ENCODE data around the gene ATP1A3.
"Not testable (repeated sequence)": the region's sequence is repeated elsewhere in the genome, so short reads cannot be mapped to it uniquely, and the experiment has no call there.

Gene ATP1A3

GRCh38 chr19:41951686-41952172 lies 42.3 kb downstream of the ATP1A3 start:
- H3K9me3 Mint-ChIP-seq = no peaks in the 10 kb centered on the region
- H3K4me3 Mint-ChIP-seq = peak overlapping the region; percentile 70 to 82
- DNase-seq (peak; percentile 83 to 87), ATAC-seq (peak; percentile 89)
- H3K27me3 Mint-ChIP-seq = no peaks in the 10 kb centered on the region
- H3K4me1 Mint-ChIP-seq = peaks cover 56% of the 10 kb centered on the region
- H3K27ac Mint-ChIP-seq = peak overlapping the region; percentile 90 to 92

- no peaks in the 10 kb centered on the region for H3K9me3 Mint-ChIP-seq
- H3K27me3 Mint-ChIP-seq = peaks cover 11% of the 10 kb centered on the region
- H3K27ac Mint-ChIP-seq = peak overlapping the region; percentile 20 to 81
- DNase-seq (no peak), ATAC-seq (no peak)
- peak overlapping the region; percentile 10 to 36 for H3K4me3 Mint-ChIP-seq
- peaks cover 81% of the 10 kb centered on the region for H3K4me1 Mint-ChIP-seq
Measured at GRCh38 chr19:41947091-41947490, 46.9 kb downstream of the ATP1A3 start.

- ATAC-seq (peak; percentile 98), DNase-seq (peak; percentile 89 to 93)
- Mint-ChIP-seq H3K4me1 (peaks cover 77% of the 10 kb centered on the region), H3K9me3 (no peaks in the 10 kb centered on the region), H3K27ac (peak overlapping the region; percentile 90 to 98), H3K27me3 (peaks cover 11% of the 10 kb centered on the region), H3K4me3 (peak overlapping the region; percentile 69 to 73)
Measured at GRCh38 chr19:41945135-41945766, 48.8 kb downstream of the ATP1A3 start.

- Mint-ChIP-seq H3K9me3 (no peaks in the 10 kb centered on the region), H3K4me1 (peaks cover 77% of the 10 kb centered on the region), H3K4me3 (peak overlapping the region; percentile 69 to 73), H3K27me3 (peaks cover 11% of the 10 kb centered on the region), H3K27ac (peak overlapping the region; percentile 34 to 69)
- DNase-seq = no peak
- ATAC-seq = no peak
Measured at GRCh38 chr19:41944336-41944735, 49.7 kb downstream of the ATP1A3 start.

- Mint-ChIP-seq H3K4me1 (peaks cover 65% of the 10 kb centered on the region), H3K27ac (peak overlapping the region in 1 of 2 donors; percentile 57), H3K9me3 (no peaks in the 10 kb centered on the region), H3K4me3 (peak overlapping the region; percentile 83 to 91), H3K27me3 (peaks cover 14% of the 10 kb centered on the region)
- ATAC-seq (no peak), DNase-seq (no peak)
Measured at GRCh38 chr19:41941410-41942202, 52.4 kb downstream of the ATP1A3 start.

DNA sequence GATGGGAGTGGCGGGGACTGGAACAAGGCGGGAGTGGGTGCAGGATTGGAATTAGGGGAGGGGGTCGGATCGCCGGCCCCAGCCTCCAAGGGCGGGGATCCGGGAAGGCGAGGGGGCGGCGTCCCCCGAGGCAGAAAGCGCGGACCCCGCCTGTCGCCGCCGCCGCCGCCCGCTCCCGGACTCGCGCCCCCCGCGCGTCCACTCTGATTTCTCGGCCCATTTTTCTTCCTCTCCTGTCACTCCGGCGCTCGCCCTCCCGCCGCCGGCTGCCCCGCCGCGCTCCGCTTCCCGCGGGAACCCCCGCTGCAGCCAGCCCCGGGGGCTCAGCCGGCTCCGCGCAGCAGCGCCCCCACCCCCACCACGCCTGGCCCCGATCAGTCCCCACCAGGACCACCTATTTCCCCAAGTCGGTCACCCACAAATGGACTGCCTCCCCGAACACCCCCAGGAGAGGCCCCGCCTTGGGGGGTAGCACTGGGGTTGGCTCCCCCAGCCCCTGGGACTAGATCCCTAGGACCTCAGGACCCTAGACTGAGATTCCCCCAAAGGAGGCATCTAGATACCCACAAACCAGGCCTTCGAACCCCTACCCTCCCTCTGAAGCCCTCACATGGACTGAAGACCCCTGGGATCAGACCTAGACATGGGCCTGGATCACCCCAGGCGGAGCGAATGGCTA lies 53.2 kb downstream of the ATP1A3 start:
- Mint-ChIP-seq H3K4me1 (peaks cover 63% of the 10 kb centered on the region), H3K9me3 (no peaks in the 10 kb centered on the region), H3K4me3 (peak overlapping the region; percentile 91), H3K27ac (peak overlapping the region; percentile 97 to 98), H3K27me3 (peaks cover 19% of the 10 kb centered on the region)
- DNase-seq = no peak
- no peak for ATAC-seq

GRCh38 chr19:41939861-41940730 lies 53.9 kb downstream of the ATP1A3 start:
- Mint-ChIP-seq H3K4me3 (peak overlapping the region; percentile 91), H3K9me3 (no peaks in the 10 kb centered on the region), H3K27me3 (peaks cover 27% of the 10 kb centered on the region), H3K27ac (peak overlapping the region; percentile 97 to 98), H3K4me1 (peaks cover 62% of the 10 kb centered on the region)
- DNase-seq = peak in 1 of 2 donors; percentile 59
- ATAC-seq = peak; percentile 60

- H3K4me1 Mint-ChIP-seq = peaks cover 62% of the 10 kb centered on the region
- peaks cover 29% of the 10 kb centered on the region for H3K27me3 Mint-ChIP-seq
- not testable (repeated sequence) for H3K4me3 Mint-ChIP-seq, H3K9me3 Mint-ChIP-seq, DNase-seq, H3K27ac Mint-ChIP-seq, ATAC-seq
Measured at GRCh38 chr19:41939209-41939608, 54.8 kb downstream of the ATP1A3 start.

DNA sequence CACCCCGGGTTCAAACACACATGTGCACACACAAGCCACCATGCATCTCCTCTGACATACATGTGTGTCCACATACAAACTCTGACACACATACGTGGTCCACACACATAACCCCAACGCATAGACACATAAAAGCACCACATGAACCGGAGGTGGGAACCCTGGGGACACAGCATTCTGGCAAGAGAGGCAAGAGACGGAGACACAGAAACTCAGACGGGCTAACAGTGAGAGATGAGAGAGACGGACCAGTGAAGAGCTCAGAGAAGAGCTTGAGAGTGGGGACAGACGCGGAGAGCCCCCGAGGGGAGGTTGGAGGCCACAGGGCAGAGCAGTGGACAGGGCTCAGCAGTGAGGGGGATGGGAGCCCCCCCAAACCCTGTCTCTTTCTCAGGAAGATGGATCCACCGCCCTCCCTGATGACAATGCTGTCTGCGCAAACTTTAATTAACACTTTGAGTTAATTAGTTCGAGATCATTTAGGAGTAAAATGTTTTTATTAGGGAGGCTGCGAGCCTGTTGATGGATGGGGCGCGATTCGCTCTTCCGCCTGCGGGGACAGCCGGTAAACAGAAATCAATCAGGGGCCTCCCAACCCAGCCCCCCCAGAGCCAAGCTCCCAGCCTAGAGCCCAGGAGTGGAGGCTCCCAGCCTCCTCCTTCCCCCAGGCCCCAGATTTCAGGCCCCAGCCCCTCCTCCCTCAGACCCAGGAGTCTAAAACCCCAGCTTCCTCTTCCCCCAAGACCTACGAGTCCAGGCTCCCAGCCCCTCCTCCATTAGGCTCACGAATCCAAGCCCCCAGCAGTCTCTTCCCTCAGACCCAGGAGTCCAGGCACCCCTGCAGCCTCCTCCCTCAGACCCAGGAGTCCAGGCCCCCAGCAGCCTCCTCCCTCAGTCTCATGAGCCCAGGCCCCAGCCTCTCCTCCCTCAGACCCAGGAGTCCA lies 56.2 kb downstream of the ATP1A3 start:
- Mint-ChIP-seq H3K27ac (peak overlapping the region in 1 of 2 donors; percentile 14), H3K27me3 (peaks cover 22% of the 10 kb centered on the region), H3K4me1 (peaks cover 65% of the 10 kb centered on the region), H3K4me3 (peak overlapping the region in 1 of 2 donors; percentile 5), H3K9me3 (no peaks in the 10 kb centered on the region)
- no peak for DNase-seq
- no peak for ATAC-seq

DNA sequence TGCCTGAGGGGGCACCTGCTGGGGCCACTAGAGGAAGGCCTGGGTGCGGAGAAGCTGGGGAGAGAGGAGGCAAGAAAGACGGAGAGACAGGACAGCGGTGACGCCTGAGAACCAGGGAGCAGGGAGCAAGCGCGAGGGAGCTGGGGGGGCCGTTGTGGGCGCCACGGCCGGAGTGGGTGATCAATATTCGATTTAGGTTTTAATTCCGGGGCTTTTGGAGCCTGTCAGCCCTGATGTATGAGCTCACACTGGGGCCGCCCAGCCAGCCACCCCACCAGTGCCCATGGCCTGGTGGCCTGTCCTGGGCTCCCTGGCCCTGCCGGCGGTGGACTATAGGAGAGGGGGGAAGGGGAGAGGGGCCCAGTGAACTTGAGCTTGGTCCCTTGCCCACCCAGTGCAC lies 57.1 kb downstream of the ATP1A3 start:
- Mint-ChIP-seq H3K4me3 (peak overlapping the region in 1 of 2 donors; percentile 14), H3K27ac (no peak overlapping the region), H3K9me3 (no peaks in the 10 kb centered on the region), H3K27me3 (peaks cover 18% of the 10 kb centered on the region), H3K4me1 (peaks cover 66% of the 10 kb centered on the region)
- ATAC-seq (no peak), DNase-seq (no peak)

DNA sequence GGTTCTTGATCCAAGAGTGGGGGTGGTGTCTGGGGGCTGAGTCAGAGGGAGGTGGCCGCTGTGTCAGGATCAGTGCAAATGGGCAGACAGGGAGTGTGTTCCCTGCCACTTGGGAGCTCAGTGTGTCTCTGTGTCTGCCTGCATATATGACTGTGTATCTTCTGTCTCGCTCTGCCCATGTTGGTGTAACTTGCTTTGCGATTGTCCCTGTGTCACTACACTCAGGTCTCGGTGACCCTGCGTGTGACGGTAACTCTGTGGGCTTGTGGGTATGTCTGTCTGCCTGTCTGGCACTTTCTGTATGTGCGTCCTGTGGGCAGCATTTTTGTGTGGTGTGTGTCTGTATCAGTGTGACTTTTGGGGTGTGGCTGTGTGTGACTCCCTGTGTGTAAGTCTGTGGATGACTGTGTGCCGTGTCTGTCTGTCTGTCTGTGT lies 57.6 kb downstream of the ATP1A3 start:
- Mint-ChIP-seq H3K27me3 (peaks cover 18% of the 10 kb centered on the region), H3K4me3 (peak overlapping the region; percentile 1 to 14), H3K4me1 (peaks cover 62% of the 10 kb centered on the region), H3K9me3 (no peaks in the 10 kb centered on the region), H3K27ac (no peak overlapping the region)
- DNase-seq = no peak
- peak; percentile 45 for ATAC-seq

DNA sequence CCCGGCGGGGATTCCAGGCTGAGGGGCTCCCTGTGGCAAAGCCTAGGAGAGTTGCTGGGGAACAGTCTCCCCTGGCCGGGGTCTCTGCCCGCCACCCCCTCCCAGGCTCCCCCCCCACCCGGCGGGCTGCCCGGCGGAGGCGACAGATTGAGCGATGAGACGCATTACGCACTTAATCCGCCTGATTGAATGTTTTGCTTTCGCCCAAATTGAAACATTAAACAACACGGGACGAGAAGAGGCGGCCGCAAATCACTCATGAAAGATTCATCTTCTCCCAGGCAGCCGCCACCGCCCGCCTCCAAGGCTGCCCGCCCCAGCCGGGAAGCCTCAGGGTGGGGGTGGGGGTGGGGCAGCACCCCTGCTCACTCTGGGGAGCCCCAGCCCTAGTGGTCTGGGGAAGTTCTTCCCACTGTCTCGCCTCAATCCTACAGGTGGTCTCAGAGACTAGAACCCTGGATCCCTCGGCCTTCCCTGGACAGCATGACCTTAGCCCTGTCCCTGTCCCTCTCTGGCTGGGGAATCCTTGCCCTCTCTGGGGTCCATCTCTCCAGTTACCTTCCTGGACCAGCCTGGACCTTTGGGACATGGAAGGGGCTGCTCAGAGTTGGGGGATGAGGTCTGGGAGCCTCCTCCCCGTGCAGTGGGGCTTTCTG lies 58.1 kb downstream of the ATP1A3 start:
- ATAC-seq (no peak), DNase-seq (no peak)
- H3K27ac Mint-ChIP-seq = peak overlapping the region in 1 of 2 donors; percentile 26
- no peaks in the 10 kb centered on the region for H3K9me3 Mint-ChIP-seq
- H3K27me3 Mint-ChIP-seq = peaks cover 18% of the 10 kb centered on the region
- peaks cover 63% of the 10 kb centered on the region for H3K4me1 Mint-ChIP-seq
- peak overlapping the region in 1 of 2 donors; percentile 5 for H3K4me3 Mint-ChIP-seq

DNA sequence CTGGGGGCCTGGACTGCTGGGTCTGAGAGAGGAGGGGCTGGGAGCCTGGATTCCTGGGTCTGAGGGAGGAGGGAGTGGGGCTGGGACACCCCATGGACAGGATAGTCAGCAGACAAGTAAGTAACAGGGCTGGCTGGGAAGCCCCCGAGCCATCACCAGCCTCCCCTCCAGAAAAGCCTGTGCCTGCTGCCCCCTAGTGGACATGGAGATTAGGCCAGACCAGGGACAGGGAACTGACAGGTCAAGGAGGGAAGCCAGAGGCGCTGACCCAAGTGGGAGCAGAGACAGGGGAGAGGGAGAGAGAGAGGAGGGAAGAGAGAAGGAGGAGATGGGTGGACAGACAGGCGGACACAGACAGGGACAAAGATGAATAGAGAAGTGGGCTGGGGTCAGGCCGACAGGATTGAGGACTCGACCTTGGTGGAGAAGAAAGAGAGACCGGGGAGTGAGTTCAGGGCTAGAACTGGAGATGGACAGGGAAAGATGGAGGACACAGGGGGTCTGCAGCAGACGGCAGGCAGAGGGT lies 59.1 kb downstream of the ATP1A3 start:
- peak overlapping the region; percentile 5 to 35 for H3K4me3 Mint-ChIP-seq
- DNase-seq (peak; percentile 77 to 86), ATAC-seq (peak; percentile 84)
- H3K27ac Mint-ChIP-seq = peak overlapping the region in 1 of 2 donors; percentile 59
- peaks cover 18% of the 10 kb centered on the region for H3K27me3 Mint-ChIP-seq
- peaks cover 69% of the 10 kb centered on the region for H3K4me1 Mint-ChIP-seq
- no peaks in the 10 kb centered on the region for H3K9me3 Mint-ChIP-seq
